ENCODE measurements around the gene ZMIZ1.

ZMIZ1 gene

DNA sequence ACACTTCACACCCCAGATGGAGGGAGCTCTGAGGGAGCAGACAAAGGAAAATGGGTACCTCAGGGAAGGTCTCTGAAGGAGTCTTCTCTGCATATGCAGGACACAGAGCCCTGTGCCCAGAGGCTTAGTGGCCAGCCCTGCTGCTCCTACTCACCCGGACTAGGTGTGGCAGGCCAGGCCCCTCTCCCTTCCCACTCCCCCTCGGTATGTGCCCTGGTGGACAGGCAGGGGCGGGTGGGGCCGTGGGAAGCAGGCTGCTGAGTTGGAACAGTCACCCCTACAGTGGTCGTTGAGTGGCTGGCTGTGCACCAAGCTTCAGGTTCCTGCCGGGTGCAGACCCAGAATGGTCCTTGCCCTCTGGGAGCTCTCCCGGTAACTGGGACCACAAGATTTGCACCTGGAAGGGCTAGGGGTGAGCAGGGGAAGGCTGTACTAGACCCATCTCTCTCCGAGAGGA lies 68.6 kb downstream of the ZMIZ1 start:
- no peak for DNase-seq (ENCODE audit: low spot score)

DNA sequence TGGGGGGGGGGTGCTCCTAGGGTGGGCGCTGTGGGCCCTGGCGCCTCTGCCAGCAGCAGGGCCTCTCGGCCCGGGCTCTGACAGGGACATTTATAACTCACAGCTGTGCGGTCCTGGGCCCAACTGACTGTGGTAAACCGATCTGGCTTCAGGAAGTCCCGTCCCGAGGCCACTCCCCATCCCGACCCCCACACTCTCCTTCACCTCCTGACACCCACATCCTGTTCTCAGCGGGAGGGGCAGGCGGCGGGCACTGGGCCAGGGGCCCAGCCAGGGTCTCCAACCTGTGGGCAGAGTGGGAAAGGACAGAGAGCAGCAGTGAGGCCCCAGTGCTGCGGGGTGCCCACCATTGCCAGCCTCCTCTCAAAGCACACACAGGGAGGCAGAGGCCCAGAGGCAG lies 69.1 kb downstream of the ZMIZ1 start:
- DNase-seq (ENCODE audit: low spot score): no peak

DNA sequence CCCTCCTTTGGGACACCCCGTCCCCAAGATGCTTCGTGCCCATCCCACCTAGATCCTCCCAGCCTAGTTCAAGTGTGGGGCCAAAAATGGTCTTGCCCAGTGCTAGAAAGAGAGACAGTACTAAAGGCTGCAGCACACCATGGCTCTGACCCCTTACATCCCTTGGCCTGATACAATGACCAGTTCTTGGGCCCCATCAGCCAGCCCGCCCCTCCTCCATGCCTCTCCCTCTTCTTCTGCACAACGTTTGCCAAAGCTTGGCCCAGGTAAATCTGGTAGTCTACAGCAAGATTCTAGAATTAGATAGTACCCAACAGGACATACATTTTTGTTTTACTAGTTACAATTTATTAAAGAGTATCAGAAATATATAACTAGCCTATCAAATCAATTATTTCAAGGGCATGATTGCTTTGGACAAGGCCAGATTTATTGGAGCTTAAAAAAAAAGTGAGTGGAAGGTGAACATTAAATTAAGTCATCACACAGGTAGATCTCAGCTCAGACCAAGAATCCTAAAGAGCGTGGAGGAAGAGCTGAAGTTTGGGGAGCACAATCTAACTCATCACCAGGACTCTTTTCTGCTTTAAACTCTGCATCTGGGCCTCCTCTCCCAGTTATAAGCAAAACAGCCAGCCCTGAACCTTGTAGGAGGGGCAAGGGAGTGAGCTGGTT lies 69.8 kb downstream of the ZMIZ1 start:
- DNase-seq (ENCODE audit: low spot score): no peak

DNA sequence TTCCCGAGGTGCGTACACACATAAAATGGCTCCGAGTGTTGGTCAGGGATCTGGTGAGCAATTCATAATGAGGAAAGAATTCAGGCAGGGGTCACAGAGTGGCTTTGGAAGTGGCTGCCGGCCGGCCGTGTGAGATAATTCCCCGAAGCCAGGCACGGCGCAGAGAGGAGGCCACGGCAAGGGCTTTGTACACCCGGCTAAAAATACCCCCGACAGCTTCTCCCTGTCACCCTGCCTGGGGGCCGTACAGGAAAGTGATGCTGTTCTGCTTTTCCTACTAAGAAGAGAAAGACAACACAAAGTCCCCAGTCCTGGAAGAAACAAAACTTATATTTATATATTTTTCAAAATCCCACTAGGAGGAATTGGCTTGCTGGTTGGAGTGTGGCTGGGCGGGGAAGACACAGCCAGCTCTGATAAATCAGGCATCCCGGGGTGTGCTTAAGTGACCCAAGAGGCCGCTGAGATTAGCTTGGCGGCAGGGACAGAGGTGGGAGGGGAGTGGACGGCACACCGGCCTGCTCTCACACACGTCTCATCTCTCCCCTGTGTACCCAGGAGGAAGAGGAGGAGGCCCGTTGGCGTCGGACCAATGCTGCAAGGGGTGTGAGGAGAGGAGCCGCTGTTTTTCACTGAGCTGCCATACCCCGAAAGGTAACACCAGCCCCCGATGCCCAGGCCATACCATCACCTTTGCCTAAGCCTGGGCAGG lies 70.5 kb downstream of the ZMIZ1 start:
- no peak for DNase-seq (ENCODE audit: low spot score)

DNA sequence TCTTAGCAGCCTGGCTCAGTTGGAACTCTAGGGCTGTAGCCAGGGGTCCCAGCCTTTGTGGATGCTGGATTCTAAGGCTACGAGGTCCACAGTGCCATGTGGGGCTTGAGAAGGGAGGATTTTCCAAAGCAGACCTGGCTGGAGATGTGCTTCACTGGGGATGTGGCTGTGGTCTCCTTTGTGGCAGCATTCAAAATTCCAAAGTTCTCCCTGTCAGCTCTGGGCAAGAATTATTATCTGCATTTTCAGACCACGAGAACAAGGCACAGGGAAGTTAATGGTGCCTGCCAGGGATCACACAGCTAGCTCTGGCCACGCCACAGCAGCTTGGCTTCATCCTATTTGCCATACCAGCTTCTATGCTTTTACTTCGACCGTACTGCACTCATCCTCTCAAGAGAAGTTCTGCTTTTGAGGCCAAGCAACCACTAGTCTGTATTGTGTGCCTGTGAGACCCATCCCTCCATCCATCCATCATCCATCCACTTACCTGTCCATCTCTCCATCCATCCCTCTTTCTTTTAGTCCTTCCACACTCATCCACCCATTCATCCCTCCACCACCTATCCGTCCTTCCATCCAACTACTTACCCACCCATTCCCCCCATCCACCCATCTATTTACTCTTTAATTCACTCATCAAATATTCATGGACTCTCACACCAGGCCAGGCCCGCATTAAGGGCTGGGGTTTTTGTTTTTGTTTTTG lies 71.5 kb downstream of the ZMIZ1 start:
- DNase-seq (ENCODE audit: low spot score): no peak

DNA sequence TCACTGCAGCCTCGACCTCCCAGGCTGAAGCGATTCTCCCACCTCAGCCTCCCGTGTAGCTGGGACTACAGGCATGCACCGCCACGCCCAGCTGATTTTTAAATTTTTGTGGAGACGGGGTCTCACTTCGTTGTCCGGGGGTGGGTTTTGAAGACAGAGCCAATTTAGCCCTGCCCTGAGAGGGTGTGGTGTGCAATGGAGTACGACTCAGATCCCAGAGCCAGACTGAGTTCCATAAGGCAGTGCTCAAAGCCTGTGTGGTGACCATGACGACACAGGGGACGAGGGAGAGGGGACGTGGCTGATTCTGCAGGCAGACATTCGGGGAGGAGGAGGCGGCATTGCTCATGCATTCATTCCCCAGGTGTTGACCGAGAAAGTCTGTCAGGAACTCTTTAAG lies 72.1 kb downstream of the ZMIZ1 start:
- DNase-seq (ENCODE audit: low spot score): no peak

DNA sequence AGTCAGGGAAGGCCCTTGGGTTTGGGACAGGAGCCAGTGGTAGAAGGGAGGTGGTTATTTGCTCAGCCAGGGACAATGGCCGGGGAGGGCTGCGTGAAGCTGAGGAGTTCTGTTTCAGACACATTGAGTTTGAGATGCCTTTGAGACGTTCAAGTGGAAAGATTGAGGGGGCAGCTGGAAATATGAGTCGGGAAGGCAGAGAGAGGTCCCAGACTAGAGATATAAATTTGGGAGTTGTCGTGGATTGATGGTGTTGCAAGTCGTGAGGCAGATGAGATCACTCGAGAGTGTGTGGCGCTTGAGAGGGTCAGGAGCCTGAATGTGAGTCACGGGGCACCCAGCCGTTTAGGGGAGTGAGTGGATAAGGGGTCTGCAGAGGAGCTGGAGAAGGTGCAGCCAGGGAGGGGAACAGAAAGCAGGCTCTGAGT lies 73.3 kb downstream of the ZMIZ1 start:
- DNase-seq (ENCODE audit: low spot score): no peak

DNA sequence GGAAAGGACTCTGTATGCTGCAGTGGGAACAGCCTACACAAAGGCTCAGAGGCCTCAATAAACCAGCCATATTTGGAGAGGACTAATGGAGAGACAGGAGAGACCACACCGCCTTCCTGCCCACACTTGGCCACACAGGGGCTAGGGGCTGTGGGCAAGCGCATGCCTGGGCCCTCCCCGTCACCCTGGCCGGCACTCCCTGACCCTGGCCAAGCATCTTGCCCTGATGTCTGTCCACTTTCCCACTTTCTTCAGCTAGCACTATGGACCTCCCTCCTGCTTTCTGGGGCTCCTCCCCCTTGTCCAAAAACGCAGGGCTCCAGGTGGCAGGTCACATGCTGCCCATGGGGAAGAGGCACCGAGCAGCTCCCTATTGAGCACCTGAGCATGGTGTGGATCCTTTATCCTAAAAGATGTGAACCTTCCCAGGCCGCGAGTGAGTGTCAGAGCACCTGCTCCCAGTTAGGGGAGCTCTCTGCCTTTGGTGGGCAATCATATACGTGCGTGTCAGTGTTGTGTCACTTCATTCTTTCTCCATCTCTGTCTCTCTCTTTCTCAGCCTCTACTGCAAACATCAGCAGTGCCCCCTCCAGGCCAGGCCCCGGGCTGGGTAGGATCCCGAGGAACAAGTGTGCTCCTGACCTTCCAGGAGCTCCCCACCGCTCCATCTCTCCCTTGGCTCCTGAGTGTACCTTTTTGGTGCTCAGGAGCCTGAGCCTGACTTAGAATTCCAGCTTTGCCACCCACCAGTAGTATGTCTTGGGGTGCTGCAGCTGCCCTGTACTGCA lies 74.0 kb downstream of the ZMIZ1 start:
- DNase-seq (ENCODE audit: low spot score): no peak

DNA sequence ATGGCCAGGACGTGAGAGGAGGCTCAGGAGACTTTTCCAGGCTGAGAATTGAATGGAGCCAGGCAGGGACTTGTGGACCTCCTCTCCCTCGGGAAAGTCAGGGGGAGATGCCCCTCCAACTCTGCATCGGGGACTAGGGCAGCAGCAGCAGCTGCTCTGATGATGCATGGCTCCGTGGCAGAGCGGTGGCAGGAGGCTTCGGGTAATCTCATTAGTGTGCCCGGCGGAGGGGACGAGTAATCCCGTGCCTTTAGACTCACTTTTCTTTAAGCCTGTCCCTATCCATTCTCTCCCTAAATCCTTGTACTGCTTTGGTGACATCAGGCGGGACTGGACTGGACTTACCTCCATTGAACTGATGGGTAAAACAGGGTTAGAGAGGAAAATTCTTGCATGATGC lies 75.1 kb downstream of the ZMIZ1 start:
- DNase-seq (ENCODE audit: low spot score): no peak

DNA sequence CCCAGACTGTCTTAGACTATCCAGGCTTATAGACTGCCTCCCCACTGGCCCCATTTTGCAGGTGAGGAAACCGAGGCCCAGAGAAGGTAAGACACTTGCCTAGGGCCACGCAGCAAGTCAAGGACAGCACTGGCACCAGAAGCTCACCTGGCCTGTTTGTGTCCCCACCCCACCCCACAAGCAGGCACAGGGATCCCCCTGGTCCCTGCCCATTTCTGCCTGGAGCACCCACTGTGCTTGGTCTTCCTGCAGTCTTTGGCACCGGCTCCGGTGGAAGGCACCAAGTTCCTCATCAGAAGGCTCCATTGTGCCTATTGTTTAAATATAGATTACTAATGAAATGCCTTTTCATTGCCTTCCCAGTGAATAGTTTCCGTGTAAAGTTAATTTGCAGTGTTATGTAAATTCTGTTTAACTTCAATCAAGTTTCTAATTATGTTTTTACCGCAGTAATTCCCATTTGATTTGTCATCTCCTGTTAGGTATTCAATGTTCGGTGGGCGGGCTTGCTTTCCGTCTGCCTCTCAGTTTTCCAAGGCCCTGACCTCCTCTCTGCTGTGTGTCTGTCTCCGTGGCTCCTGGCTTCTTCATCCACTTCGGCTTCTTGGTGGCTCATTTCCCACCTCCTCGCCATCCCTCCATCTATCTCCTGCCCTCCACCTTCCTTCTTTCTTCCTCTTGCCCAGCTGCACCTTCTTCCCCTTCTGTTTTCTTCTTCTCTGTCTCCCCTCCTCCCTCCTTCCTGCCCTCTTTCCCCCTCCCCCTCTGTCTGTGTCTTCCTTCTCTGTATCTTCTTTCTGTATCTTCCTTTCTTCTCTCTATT lies 75.8 kb downstream of the ZMIZ1 start:
- no peak for DNase-seq (ENCODE audit: low spot score)

DNA sequence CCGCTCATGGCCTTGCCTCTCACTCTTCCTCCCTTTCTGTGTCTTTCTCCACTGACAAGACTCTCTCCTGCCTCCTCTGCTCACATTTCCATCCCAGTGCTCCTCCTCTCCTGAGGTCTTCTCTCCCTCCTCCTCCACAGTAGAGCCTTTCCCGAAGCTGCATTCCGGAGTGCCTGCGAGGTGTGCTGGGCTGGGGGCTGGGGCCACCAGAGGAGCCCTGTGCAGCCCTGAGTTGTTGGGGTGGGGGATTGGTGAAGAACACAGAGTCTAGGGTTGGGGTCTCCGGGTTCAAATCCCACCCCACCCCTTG lies 76.4 kb downstream of the ZMIZ1 start:
- no peak for DNase-seq (ENCODE audit: low spot score)

DNA sequence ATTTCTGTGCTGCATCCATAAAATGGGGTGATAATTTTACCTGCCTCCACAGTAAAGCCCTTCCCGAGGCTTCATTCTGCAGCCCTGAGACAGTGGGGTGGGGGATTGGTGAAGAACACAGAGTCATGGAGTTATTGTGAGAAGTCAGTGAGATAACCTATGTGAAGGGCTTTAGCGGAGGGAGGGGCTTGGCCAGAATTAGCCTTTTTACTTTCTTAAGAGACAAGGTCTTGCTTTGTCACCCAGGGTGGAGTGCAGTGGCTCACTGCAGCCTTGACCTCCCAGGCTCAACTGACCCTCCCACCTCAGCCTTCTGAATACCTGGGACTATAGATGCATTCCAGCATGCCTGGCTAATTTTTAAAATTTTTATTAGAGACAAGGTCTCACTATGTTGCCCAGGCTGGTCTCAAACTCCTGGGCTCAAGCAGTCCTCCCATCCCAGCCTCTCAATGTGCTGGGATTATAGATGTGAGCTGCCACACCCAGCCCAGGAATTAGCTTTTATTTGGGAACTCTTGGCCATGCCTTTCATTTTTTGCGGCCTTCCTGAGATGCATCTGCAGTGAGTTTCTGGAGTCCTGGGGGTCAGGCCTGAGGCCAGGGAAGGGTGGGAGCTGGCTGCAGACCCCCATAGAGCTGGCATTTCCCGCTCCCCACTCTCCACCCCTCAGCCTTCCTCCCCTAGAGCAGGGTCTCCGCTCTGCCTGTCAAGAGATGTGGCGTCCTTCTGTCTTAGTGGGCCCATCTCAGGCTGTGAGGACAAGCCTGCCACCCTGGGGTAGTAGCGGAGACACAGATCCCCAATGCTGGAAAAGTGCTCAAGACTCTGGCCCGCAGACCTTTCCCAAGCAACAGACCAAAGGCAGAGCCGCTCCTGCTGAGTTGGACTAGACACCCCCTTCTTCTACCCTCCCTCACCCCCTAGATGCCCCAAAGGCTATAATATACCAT lies 77.0 kb downstream of the ZMIZ1 start:
- no peak for DNase-seq (ENCODE audit: low spot score)

DNA sequence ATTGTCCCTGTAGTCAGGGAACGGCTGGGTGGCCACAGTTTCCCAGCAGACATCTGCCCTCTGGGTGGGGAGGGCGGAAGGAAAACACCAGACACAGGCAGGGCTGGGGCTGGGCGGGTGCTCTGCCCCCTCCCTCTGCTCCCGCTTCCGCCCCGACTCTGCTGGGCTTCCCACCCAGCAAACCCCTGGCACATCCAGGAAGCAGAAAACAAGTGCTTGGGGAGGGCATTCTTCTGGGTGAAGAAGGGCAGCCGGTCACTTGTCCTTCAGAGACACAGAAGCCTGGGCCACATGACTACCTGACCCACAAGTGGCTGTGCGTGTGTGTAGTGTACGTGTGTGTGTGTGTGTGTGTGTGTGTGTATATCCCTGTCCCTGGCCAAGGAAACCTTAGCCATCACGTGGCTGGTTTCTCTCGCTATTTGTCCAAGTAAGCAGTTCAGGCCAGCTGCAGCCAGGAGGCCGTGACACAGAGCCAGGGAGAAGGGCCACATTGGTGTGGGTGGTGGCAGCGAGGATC lies 77.9 kb downstream of the ZMIZ1 start:
- no peak for DNase-seq (ENCODE audit: low spot score)

DNA sequence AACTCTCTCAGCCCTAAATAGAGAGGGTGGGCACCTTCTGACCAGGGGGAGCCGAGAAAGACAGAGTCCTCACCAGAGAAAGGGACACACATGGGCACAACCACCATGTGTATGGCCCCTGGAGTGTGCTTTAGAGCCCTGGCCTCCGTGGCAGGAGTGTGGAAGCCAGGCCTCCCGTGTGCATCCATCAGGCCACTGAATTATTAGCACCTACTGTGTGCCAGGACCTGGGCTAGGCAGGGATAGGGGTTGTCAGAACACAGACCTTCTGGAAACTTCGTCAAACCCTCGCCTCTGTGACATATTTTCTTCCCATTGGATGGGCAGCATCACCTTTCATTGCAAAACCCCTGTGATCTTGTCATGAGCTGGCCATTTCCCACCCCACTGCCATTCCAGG lies 78.5 kb downstream of the ZMIZ1 start:
- DNase-seq (ENCODE audit: low spot score): no peak

DNA sequence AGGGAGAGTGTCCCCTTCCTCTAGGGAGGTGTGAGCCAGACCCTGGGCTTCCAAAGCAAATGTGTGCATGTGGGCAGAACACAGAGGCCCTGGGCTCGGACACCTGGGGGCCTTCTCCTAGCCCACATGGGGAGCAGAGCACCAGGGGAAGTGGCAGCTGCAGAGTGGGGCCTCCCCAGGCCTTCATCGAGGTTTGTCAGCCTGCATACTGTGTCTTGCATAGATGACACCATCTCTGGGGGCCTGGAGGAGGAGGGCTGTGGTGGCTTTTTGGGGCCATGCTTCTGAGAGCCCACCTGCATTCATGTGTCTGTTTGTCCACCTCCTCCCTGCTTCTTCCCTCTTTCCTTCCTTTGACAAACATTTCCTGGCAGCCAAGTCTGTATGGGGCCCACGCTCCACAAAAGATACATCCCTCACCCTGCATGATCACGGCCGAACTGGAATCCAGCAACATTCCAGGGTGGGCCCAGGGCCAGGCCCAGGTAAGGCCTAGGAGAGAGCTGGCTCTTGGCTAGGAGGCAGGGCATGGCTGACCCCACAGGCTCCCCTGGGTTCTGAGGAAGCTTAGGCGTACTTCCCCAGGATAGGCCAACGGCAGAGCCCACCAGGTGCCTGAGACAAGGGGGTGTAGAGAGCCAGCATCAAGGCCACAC lies 79.2 kb downstream of the ZMIZ1 start:
- DNase-seq (ENCODE audit: low spot score): no peak

DNA sequence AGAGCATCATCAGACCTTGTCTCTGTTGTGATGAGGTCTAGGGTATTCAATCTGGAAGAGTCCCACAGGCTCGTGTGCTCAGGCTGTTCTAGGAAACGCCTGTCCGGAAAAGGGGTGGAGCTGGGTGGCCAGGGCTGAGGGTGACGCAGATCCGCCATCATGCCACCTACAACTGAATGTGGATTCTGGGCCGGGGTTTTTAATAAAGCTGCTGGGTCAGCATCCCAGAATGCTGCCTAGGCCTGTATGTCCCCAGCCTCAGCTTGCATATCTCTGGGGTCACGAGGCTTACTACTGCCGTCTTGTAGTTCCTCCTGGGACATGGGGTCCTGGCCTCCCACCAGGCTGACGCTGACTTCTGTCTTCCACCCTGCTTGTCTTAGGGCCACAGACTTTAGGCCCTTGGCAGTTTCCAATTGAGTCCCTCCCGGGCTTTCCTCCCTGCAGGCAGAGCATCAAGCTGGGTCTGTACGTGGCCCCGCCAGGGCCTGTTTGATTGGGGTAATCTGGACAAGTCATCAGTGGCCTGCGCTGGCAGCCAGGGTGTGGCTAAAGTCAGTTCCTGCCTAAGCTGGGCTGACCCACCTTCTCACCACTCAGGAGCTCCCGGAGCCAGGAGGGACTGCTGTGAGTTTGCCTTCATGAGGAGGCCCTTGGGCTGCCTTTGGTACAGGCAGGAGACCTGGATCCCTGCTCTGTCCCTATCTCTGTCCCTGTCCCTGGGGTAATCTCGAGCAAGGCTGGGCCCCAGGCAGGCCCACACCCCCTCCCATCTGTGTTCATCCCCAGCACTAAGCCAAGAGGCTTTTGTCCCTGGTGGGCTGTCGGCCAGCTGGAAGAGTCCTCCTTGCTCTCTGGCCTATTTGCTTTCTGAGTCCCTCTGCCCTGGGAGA lies 79.9 kb downstream of the ZMIZ1 start:
- DNase-seq (ENCODE audit: low spot score): no peak

DNA sequence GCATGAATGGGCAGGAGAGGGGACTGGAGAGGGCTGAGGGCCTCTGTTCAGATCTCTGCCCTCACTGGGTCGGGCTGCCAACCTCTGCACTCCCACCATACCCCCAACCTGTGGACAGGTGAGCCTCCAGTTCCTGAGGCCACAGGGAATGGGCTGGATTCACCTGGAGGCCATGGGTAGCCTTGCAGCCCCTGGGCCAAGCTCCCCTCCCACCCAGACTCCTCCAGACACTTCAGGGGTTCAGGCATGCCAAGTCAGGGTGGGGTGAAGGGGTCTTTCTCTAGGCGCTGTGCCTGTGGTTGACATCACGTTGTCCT lies 80.5 kb downstream of the ZMIZ1 start:
- no peak for DNase-seq (ENCODE audit: low spot score)

DNA sequence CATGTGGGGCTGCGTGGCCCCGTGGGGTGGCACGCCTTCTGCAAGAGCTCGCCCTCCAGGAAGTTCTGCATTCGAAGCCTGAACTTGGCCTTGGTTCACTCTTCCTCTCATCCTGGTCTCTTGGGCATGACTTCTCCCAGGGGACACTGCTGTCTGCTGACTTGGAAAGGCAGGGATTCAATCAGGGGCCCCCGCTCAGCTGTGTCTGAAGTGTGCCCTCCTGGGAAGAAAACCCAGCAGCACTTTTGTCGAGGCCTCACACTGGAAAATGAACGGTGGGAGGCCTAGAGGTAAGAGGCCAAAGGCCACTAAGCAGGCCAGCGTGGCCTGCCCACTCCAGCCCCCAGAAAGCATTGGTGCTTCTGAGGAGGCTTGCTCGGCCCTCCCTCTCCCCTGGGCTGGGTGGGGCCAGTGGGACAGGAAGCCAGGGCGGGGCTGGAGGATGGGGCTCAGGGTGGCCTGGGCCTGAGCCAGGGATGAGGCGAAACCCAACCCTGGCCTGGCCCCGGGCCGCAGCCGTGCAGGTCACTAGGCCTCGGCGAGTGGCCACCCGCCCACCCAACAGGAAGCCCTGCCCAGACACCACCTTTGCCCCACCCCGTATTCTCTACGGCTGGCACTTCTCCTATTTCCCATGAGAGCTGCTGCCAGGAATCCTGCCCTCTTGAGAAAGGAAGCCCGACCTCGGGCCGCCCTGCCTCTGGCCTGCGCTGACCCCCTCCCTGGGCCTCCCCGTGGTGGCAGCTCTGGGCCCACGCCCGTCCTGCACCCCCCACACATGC lies 81.1 kb downstream of the ZMIZ1 start:
- DNase-seq (ENCODE audit: low spot score): peak; percentile 76

Data from kidney capillary endothelial cell (primary cell).